Heart right ventricle (tissue), 16 donors: ENCODE results near the gene ARHGEF12. TPM values are rescaled to one million over a fixed set of nuclear protein-coding genes. Genes with fewer than 3 reads are reported as not detected.

Experiments used
- ATAC-seq, 8 donors: fragments of 200-7000 bp; cut with Tn5 transposase; one replicate each; pipeline ENCODE4 v1.9.1; 2020; ENCODE audit warnings: mild to moderate bottlenecking in 8 of 8, moderate library complexity in 8 of 8, moderate number of reproducible peaks in 1 of 8
- DNase-seq, 2 donors: peaks; one replicate each; pipeline ENCODE4 v3.0.0-alpha.2; 2020
- H3K27ac ChIP-seq, 10 donors: fragments of 200-600 bp; sonication (generic) in 2 of 10; one replicate each; pipeline versions ENCODE4 v1.5.0 to v1.8.0; 2020 to 2022; ENCODE audit warnings: mild to moderate bottlenecking in 3 of 10
- H3K27me3 ChIP-seq, 7 donors: fragments of 200-600 bp; one replicate each; pipeline ENCODE4 v1.8.0; 2021 to 2022; ENCODE audit warnings: mild to moderate bottlenecking in 2 of 7
- H3K36me3 ChIP-seq, 9 donors: fragments of 200-600 bp; sonication (generic) in 1 of 9; one replicate each; pipeline versions ENCODE4 v1.5.0 to v1.8.0; 2020 to 2022; ENCODE audit warnings: mild to moderate bottlenecking in 2 of 9
- H3K4me1 ChIP-seq, 9 donors: fragments of 200-600 bp; sonication (generic) in 1 of 9; one replicate each; pipeline versions ENCODE4 v1.5.0 to v1.8.0; 2020 to 2022; ENCODE audit warnings: mild to moderate bottlenecking in 4 of 9
- H3K4me3 ChIP-seq, 10 donors: fragments of 200-600 bp; sonication (generic) in 2 of 10; one replicate each; pipeline versions ENCODE4 v1.5.0 to v1.8.0; 2020 to 2022; ENCODE audit warnings: mild to moderate bottlenecking in 7 of 10, moderate library complexity in 2 of 10
- H3K9me3 ChIP-seq, 11 donors: fragments of 200-600 bp in 10 of 11; sonication (generic) in 2 of 11; one replicate each; pipeline versions ENCODE4 v1.5.0 to v1.8.0; 2013 to 2022; ENCODE audit warnings: mild to moderate bottlenecking in 2 of 11, control low read depth in 1 of 11, moderate library complexity in 1 of 11
- CTCF ChIP-seq, 9 donors: fragments of 200-600 bp; sonication (generic) in 2 of 9; IDR thresholded peaks; one replicate each; pipeline versions ENCODE4 v1.5.0 to v1.8.0; 2021 to 2022; ENCODE audit warnings: antibody characterized with exemption in 9 of 9, mild to moderate bottlenecking in 5 of 9, moderate library complexity in 1 of 9
- WGBS, 2 donors: extraction: QIAGEN DNeasy Blood & Tissue Kit; methylation state at CpG; one replicate each; pipeline ENCODE4 v1.1.7; 2013; ENCODE audit warnings: inconsistent platforms in 1 of 2; 5-methylcytosine and 5-hydroxymethylcytosine counted together
- intact Hi-C, 10 donors: fragments of 100-400 bp; cut with DNase I; formaldehyde crosslinking; loops; one replicate each; pipeline versions ENCODE4 v1.11.1 to v1.14.2; 2022
- polyA plus RNA-seq, 2 donors: library from polyadenylated mRNA; stranded (reverse); fragments of 200-250 nt; gene quantifications; one replicate each; pipeline ENCODE4 v1.2.3, GENCODE V29; 2013
- total RNA-seq, 10 donors: library from RNA; stranded (reverse); fragmentation: NEBNext Ultra II Directional in 3 of 10; extraction: Animal tissue kit (Norgen Biotek cat#: 25700) in 3 of 10; gene quantifications; one replicate each; pipeline versions ENCODE4 v1.2.1 to v1.2.4, GENCODE V29; 2021 to 2023
- donor health status: Arrhythmogenic right ventricular cardiomyopathy.
- donor health status: ischemic (EF 13 %, LVEDD 7.1; RV severe dilation, severe dysfunction).
- donor health status: healthy with polysubstance abuse.
- donor health status: DM: no; HTN: yes; CAD: no.
- donor health status: DM: no; HTN: no; CAD: no.
- donor health status: ischemic (EF 25% LVEDD 6.9; RV normal size, moderate dysfunction).
- donor health status: ischemic (EF 25% LVEDD 5.7; RV mildly dilated, moderate dysfunction).
- donor health status: healthy.
- donor health status: DM: yes; HTN: yes; CAD: no.
- donor health status: Ischemic cardiomyopathy.
- donor health status: ischemic (EF 35%, LVEDD 5.7; RV mildly dilated, moderate dysfunction).
- donor health status: nonischemic (EF 11% LVEDD 7.7; RV severe dilation, severe dysfunction).
- donor health status: DM: yes; HTN: yes; CAD: no.
- donor health status: PGD.
- donor health status: ischemic (EF 29% LVEDD 5.4; RV normal size, mild dysfunction).
- donor health status: nonischemic (EF 23%, LVEDD 6.1; RV moderate dilation, normal function).

The ARHGEF12 gene
- total and polyA plus RNA-seq, 12 donors: 20.0 to 155 (median 110) TPM

GRCh38 chr11:120505801-120506425, 169.7 kb downstream of the ARHGEF12 start:
- 84 to 89% methylated on average over 7 of the region's 7 CpGs for WGBS, 2 donors

GRCh38 chr11:120509346-120510053, 173.3 kb downstream of the ARHGEF12 start:
- intact Hi-C loops: loop anchor here (2.0 to 10.0 kb wide), 15 partner anchors 38 to 688 kb away; no protein-coding TSS in a partner anchor
- no peak for DNase-seq
- H3K36me3 ChIP-seq: no peaks in the 10 kb centered on the region
- H3K4me1 ChIP-seq: peaks cover 0 to 3% (median 0%) of the 10 kb centered on the region in 9 donors
- ATAC-seq: no peak
- no peak overlapping the region for H3K27ac ChIP-seq
- H3K27me3 ChIP-seq: peaks cover 4 to 84% (median 56%) of the 10 kb centered on the region in 7 donors
- no peak for TF ChIP-seq CTCF (IDR thresholded peaks at IDR 0.05)
- WGBS, 2 donors: 75 to 82% methylated on average over 7 of the region's 7 CpGs
- H3K4me3 ChIP-seq: no peak overlapping the region
- no peaks in the 10 kb centered on the region for H3K9me3 ChIP-seq

More at GRCh38 chr11:120505801-120506425, 169.7 kb downstream of the ARHGEF12 start:
- intact Hi-C loops: no loop called here
- H3K4me3 ChIP-seq: no peak overlapping the region
- ATAC-seq (no peak), DNase-seq (no peak)
- no peaks in the 10 kb centered on the region for H3K36me3 ChIP-seq
- peaks cover 0 to 12% (median 0%) of the 10 kb centered on the region in 9 donors for H3K4me1 ChIP-seq
- no peak for TF ChIP-seq CTCF (IDR thresholded peaks at IDR 0.05)
- no peaks in the 10 kb centered on the region for H3K9me3 ChIP-seq
- peaks cover 0 to 81% (median 60%) of the 10 kb centered on the region in 7 donors for H3K27me3 ChIP-seq
- no peak overlapping the region for H3K27ac ChIP-seq

- H3K27me3 ChIP-seq: peaks cover 4 to 84% (median 51%) of the 10 kb centered on the region in 7 donors
- 62 to 63% methylated on average over 20 of the region's 20 CpGs for WGBS, 2 donors
- ATAC-seq (peak in 2 of 8 donors; percentile 18 to 27), DNase-seq (no peak)
- no peak for TF ChIP-seq CTCF (IDR thresholded peaks at IDR 0.05)
- no peaks in the 10 kb centered on the region for H3K36me3 ChIP-seq
- no peak overlapping the region for H3K27ac ChIP-seq
- no peaks in the 10 kb centered on the region for H3K4me1 ChIP-seq
- peak overlapping the region in 3 of 10 donors; percentile 36 to 51 (median 42) for H3K4me3 ChIP-seq
- intact Hi-C loops: loop anchor here (1.0 to 10.0 kb wide), 18 partner anchors 37 to 687 kb away; no protein-coding TSS in a partner anchor
- no peaks in the 10 kb centered on the region for H3K9me3 ChIP-seq
Observed at GRCh38 chr11:120510406-120511115, 174.3 kb downstream of the ARHGEF12 start.
